Heart left ventricle (tissue), 16 donors: Measurements from ENCODE around the gene COL27A1. TPM values are rescaled to one million over a fixed set of nuclear protein-coding genes. Genes with fewer than 3 reads are reported as not detected.
A peak's percentile ranks its signal among the peaks of the same experiment; 100 is the strongest.

Experiments
- ATAC-seq, 4 donors: fragments of 200-7000 bp; cut with Tn5 transposase; one replicate each; pipeline ENCODE4 v1.9.1; 2020 to 2022; ENCODE audit warnings: moderate library complexity in 4 of 4, mild to moderate bottlenecking in 3 of 4, moderate number of reproducible peaks in 1 of 4
- DNase-seq, 5 donors: peaks; one replicate each; pipeline ENCODE4 v3.0.0-alpha.2; 2020
- H3K27ac ChIP-seq, 12 donors: fragments of 200-600 bp; sonication (generic) in 4 of 12; one replicate each; pipeline versions ENCODE4 v1.5.0 to v1.8.0; 2016 to 2022; ENCODE audit warnings: mild to moderate bottlenecking in 2 of 12
- H3K27me3 ChIP-seq, 9 donors: fragments of 200-600 bp; sonication (generic) in 2 of 9; one replicate each; pipeline versions ENCODE4 v1.5.1 to v1.8.0; 2016 to 2022; ENCODE audit warnings: mild to moderate bottlenecking in 3 of 9
- H3K36me3 ChIP-seq, 9 donors: fragments of 200-600 bp; sonication (generic) in 2 of 9; one replicate each; pipeline versions ENCODE4 v1.5.0 to v1.8.0; 2018 to 2022; ENCODE audit warnings: mild to moderate bottlenecking in 2 of 9
- H3K4me1 ChIP-seq, 12 donors: fragments of 200-600 bp; sonication (generic) in 4 of 12; one replicate each; pipeline versions ENCODE4 v1.5.0 to v1.8.0; 2016 to 2022; ENCODE audit warnings: mild to moderate bottlenecking in 3 of 12
- H3K4me3 ChIP-seq, 12 donors: fragments of 200-600 bp; sonication (generic) in 4 of 12; one replicate each; pipeline versions ENCODE4 v1.5.0 to v1.8.0; 2017 to 2022; ENCODE audit warnings: mild to moderate bottlenecking in 9 of 12, moderate library complexity in 4 of 12
- H3K9me3 ChIP-seq, 12 donors: fragments of 200-600 bp; sonication (generic) in 4 of 12; one replicate each; pipeline versions ENCODE4 v1.5.0 to v1.8.0; 2016 to 2022; ENCODE audit warnings: mild to moderate bottlenecking in 1 of 12
- POLR2A ChIP-seq, 2 donors: fragments of 450-650 bp; IDR thresholded peaks; one replicate each; pipeline ENCODE4 v1.6.1; 2017; ENCODE audit warnings: antibody characterized with exemption in 2 of 2, mild to moderate bottlenecking in 2 of 2, moderate library complexity in 2 of 2
- WGBS, 4 donors: extraction: QIAGEN DNeasy Blood & Tissue Kit in 2 of 4; methylation state at CpG; one replicate each; pipeline versions ENCODE4 v1.1.5 to v1.1.7; 2013 to 2018; 5-methylcytosine and 5-hydroxymethylcytosine counted together
- intact Hi-C, 10 donors: fragments of 100-400 bp; cut with DNase I; formaldehyde crosslinking; loops; one replicate each; pipeline versions ENCODE4 v1.11.1 to v1.14.2; 2022
- polyA plus RNA-seq, 2 donors: library from polyadenylated mRNA; stranded (reverse); fragments of 200-250 nt; gene quantifications; one replicate each; pipeline ENCODE4 v1.2.3, GENCODE V29; 2013
- total RNA-seq, 9 donors: library from RNA; depleted of rRNA in 2 of 9; stranded (reverse); fragments of >200 nt in 2 of 9; fragmentation: NEBNext Ultra II Directional in 3 of 9; extraction: Animal tissue kit (Norgen Biotek cat#: 25700) in 3 of 9; gene quantifications; one replicate each; pipeline versions ENCODE4 v1.1.0 to v1.2.4, GENCODE V29; 2016 to 2023
- TF ChIP-seq, protein P1 (sequence below), 12 donors: fragments of 200-600 bp; sonication (generic) in 4 of 12; IDR thresholded peaks; one replicate each; pipeline versions ENCODE4 v1.5.0 to v1.8.0; 2018 to 2022; ENCODE audit warnings: antibody characterized with exemption in 12 of 12, mild to moderate bottlenecking in 5 of 12
- donor health status: ischemic (EF 13 %, LVEDD 7.1; RV severe dilation, severe dysfunction).
- donor health status: healthy with polysubstance abuse.
- donor health status: DM: no; HTN: yes; CAD: no.
- donor health status: DM: no; HTN: no; CAD: no.
- donor health status: ischemic (EF 25% LVEDD 6.9; RV normal size, moderate dysfunction).
- donor health status: ischemic (EF 25% LVEDD 5.7; RV mildly dilated, moderate dysfunction).
- donor health status: healthy.
- donor health status: DM: yes; HTN: yes; CAD: no.
- donor health status: ischemic (EF 35%, LVEDD 5.7; RV mildly dilated, moderate dysfunction).
- donor health status: nonischemic (EF 11% LVEDD 7.7; RV severe dilation, severe dysfunction).
- donor health status: DM: yes; HTN: yes; CAD: no.
- donor health status: PGD.
- donor health status: ischemic (EF 29% LVEDD 5.4; RV normal size, mild dysfunction).
- donor health status: nonischemic (EF 23%, LVEDD 6.1; RV moderate dilation, normal function).

COL27A1 gene
- total and polyA plus RNA-seq, 11 donors = 2.3 to 14.2 (median 5.2) TPM

DNA sequence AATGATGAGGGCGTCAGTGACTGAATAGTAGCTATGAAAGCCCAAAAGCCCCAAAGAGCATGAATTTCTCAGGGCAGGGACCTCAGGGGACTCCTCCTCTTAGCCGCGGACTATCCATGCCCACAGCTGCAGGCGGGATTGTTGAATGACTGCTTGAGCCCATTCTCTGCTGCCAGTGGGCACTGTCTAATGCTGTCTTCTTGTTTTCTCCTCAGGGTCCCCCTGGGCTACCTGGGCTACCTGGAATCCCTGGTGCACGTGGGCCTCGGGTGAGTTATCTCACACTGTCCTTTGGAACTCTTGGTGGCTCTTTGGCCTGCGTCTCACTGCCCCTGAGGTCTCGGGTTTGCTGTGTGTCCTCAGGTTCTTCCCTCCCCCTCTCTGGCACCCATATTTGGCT is 22.7 kb downstream of the COL27A1 start:
- Histone ChIP-seq H3K4me1 (peaks cover 3 to 93% (median 70%) of the 10 kb centered on the region in 12 donors), H3K27ac (peak overlapping the region in 10 of 12 donors; percentile 45 to 89 (median 69)), H3K27me3 (no peaks in the 10 kb centered on the region), H3K4me3 (no peak overlapping the region), H3K9me3 (no peaks in the 10 kb centered on the region), H3K36me3 (no peaks in the 10 kb centered on the region)
- TF ChIP-seq POLR2A (IDR thresholded peaks at IDR 0.05) = no peak
- TF ChIP-seq, protein P1, sequence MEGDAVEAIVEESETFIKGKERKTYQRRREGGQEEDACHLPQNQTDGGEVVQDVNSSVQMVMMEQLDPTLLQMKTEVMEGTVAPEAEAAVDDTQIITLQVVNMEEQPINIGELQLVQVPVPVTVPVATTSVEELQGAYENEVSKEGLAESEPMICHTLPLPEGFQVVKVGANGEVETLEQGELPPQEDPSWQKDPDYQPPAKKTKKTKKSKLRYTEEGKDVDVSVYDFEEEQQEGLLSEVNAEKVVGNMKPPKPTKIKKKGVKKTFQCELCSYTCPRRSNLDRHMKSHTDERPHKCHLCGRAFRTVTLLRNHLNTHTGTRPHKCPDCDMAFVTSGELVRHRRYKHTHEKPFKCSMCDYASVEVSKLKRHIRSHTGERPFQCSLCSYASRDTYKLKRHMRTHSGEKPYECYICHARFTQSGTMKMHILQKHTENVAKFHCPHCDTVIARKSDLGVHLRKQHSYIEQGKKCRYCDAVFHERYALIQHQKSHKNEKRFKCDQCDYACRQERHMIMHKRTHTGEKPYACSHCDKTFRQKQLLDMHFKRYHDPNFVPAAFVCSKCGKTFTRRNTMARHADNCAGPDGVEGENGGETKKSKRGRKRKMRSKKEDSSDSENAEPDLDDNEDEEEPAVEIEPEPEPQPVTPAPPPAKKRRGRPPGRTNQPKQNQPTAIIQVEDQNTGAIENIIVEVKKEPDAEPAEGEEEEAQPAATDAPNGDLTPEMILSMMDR (IDR thresholded peaks at IDR 0.05) = no peak
- ATAC-seq (no peak), DNase-seq (peak in 2 of 5 donors; percentile 12 to 13)
- intact Hi-C loops = loop anchor here in 3 of 10 donors (2.0 to 5.0 kb wide), 3 partner anchors 29 to 59 kb away; no protein-coding TSS in a partner anchor
- WGBS, 4 donors = 62 to 84% (median 68%) methylated on average over 7 to 8 of the region's 8 CpGs

DNA sequence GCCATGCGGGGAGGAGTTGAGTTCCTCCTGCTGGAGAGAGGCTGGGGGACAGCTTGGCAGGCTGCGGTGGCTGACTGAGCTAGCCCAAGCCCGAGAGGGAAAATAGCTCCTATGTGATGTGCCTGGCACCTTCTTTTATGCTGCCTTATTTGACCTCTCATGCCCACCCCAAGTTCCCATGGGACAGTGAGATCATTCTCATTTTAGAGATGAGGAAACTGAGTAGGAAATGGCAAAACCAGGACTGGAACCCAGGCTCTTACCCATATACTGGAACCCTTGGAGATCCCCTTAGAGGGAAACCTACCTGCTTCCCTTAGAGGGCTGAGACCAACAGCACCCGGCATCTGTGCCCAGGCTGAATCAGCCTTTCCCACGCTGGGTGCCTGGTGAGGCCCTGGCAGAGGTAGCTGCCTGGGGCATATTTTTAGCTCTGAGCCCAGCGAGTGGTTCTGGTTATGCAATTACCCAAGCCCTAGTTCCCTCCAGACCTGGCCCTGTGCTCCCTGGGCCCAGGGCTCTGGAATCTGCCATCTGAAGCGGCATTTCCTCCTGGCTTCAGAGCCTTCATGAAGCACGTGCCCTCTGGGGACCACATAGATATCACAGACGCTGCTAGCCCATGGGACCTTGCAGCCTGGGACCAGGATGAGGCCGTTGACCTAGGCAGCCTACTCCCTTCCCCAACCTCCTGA is 23.6 kb downstream of the COL27A1 start:
- intact Hi-C loops = loop anchor here in 3 of 10 donors (2.0 to 5.0 kb wide), 3 partner anchors 28 to 58 kb away; no protein-coding TSS in a partner anchor
- Histone ChIP-seq H3K4me1 (peaks cover 3 to 93% (median 69%) of the 10 kb centered on the region in 12 donors), H3K36me3 (no peaks in the 10 kb centered on the region), H3K4me3 (no peak overlapping the region), H3K27ac (peak overlapping the region in 11 of 12 donors; percentile 45 to 89 (median 68)), H3K9me3 (no peaks in the 10 kb centered on the region), H3K27me3 (no peaks in the 10 kb centered on the region)
- TF ChIP-seq POLR2A (IDR thresholded peaks at IDR 0.05) = no peak
- TF ChIP-seq, protein P1 (IDR thresholded peaks at IDR 0.05) = no peak
- 44 to 51% (median 47%) methylated on average over 10 of the region's 10 CpGs for WGBS, 4 donors
- DNase-seq (peak in 4 of 5 donors; percentile 66 to 84 (median 78)), ATAC-seq (peak; percentile 78 to 87 (median 86))

DNA sequence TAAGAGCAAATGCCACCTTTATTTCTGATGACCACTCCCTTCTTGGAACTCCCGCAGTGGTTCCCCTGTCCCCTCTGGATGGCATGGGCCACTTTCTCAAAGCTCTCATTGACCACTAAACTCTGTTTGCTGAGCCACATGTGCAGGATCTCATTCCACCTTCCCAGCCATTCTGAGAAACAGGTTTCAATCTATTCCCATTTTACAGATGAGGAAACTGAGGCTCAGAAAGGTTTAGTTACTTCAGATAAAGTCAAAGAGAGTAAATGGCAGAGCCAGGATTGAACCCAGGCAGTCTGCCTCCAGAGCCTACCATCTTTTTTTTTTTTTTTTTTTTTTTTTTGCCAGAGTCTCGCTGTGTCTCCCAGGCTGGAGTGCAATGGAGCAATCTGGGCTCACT is 24.2 kb downstream of the COL27A1 start:
- Histone ChIP-seq H3K9me3 (no peaks in the 10 kb centered on the region), H3K4me3 (no peak overlapping the region), H3K27me3 (no peaks in the 10 kb centered on the region), H3K4me1 (peaks cover 3 to 91% (median 66%) of the 10 kb centered on the region in 12 donors), H3K36me3 (no peaks in the 10 kb centered on the region), H3K27ac (peak overlapping the region in 11 of 12 donors; percentile 45 to 89 (median 68))
- DNase-seq = no peak
- TF ChIP-seq POLR2A (IDR thresholded peaks at IDR 0.05) = no peak
- TF ChIP-seq, protein P1 (IDR thresholded peaks at IDR 0.05) = no peak
- 80 to 99% (median 95%) methylated on average over 2 of the region's 2 CpGs for WGBS, 4 donors
- intact Hi-C loops = loop anchor here in 3 of 10 donors (2.0 to 5.0 kb wide), 3 partner anchors 27 to 58 kb away; no protein-coding TSS in a partner anchor
- ATAC-seq = no peak
